Measurements from ENCODE around the gene MRPL45.
"Not testable (repeated sequence)": the region's sequence is repeated elsewhere in the genome, so short reads cannot be mapped to it uniquely, and the experiment has no call there.

DNA sequence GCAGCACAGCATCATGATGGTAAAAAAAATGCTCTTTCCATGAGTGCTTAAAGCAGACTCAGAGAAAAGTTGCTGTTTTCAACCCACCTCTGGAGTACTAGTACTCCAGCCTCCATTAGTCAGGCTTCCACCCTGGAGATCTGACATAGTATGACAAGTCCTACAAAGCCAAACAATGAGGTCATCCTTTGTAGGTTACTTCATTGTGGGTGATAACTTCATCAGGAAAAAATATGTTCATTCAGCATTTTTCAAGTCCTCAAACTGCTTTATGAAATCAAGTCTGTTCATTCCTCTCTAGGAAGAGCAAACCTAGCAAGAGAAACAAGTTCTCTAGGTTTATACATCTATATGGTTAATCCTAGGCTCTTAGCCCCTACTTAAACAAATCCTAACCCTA, 27.4 kb upstream of the MRPL45 start:
- not testable (repeated sequence) for TF ChIP-seq PTRF (tag; IDR thresholded peaks at IDR 0.05); ZNF324 (CRISPR knock-in tag; IDR thresholded peaks at IDR 0.05); NRF1 (conservative IDR thresholded peaks at IDR 0.05 in 1 of 2, IDR thresholded peaks at IDR 0.05 in 1 of 2); TEAD4 (IDR thresholded peaks at IDR 0.05; ENCODE audit: low read length); TEAD4 (CRISPR knock-in tag; IDR thresholded peaks at IDR 0.05; ENCODE audit: borderline replicate concordance); TBL1XR1 (IDR thresholded peaks at IDR 0.05; ENCODE audit: low read length in 2 of 2); ETV1 (tag; conservative IDR thresholded peaks at IDR 0.05; ENCODE audit: low read depth)
- TF ChIP-seq, protein P1, sequence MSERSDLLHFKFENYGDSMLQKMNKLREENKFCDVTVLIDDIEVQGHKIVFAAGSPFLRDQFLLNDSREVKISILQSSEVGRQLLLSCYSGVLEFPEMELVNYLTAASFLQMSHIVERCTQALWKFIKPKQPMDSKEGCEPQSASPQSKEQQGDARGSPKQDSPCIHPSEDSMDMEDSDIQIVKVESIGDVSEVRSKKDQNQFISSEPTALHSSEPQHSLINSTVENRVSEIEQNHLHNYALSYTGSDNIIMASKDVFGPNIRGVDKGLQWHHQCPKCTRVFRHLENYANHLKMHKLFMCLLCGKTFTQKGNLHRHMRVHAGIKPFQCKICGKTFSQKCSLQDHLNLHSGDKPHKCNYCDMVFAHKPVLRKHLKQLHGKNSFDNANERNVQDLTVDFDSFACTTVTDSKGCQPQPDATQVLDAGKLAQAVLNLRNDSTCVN (CRISPR knock-in tag; IDR thresholded peaks at IDR 0.05), result not testable (repeated sequence)
- TF ChIP-seq, protein P2, sequence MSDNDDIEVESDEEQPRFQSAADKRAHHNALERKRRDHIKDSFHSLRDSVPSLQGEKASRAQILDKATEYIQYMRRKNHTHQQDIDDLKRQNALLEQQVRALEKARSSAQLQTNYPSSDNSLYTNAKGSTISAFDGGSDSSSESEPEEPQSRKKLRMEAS (CRISPR knock-in tag; IDR thresholded peaks at IDR 0.05), result not testable (repeated sequence)
- TF ChIP-seq, protein P3, sequence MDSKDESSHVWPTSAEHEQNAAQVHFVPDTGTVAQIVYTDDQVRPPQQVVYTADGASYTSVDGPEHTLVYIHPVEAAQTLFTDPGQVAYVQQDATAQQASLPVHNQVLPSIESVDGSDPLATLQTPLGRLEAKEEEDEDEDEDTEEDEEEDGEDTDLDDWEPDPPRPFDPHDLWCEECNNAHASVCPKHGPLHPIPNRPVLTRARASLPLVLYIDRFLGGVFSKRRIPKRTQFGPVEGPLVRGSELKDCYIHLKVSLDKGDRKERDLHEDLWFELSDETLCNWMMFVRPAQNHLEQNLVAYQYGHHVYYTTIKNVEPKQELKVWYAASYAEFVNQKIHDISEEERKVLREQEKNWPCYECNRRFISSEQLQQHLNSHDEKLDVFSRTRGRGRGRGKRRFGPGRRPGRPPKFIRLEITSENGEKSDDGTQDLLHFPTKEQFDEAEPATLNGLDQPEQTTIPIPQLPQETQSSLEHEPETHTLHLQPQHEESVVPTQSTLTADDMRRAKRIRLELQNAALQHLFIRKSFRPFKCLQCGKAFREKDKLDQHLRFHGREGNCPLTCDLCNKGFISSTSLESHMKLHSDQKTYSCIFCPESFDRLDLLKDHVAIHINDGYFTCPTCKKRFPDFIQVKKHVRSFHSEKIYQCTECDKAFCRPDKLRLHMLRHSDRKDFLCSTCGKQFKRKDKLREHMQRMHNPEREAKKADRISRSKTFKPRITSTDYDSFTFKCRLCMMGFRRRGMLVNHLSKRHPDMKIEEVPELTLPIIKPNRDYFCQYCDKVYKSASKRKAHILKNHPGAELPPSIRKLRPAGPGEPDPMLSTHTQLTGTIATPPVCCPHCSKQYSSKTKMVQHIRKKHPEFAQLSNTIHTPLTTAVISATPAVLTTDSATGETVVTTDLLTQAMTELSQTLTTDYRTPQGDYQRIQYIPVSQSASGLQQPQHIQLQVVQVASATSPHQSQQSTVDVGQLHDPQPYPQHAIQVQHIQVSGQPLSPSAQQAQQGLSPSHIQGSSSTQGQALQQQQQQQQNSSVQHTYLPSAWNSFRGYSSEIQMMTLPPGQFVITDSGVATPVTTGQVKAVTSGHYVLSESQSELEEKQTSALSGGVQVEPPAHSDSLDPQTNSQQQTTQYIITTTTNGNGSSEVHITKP (IDR thresholded peaks at IDR 0.05; ENCODE audit: partially characterized antibody), result not testable (repeated sequence)
- TF ChIP-seq, protein P4, sequence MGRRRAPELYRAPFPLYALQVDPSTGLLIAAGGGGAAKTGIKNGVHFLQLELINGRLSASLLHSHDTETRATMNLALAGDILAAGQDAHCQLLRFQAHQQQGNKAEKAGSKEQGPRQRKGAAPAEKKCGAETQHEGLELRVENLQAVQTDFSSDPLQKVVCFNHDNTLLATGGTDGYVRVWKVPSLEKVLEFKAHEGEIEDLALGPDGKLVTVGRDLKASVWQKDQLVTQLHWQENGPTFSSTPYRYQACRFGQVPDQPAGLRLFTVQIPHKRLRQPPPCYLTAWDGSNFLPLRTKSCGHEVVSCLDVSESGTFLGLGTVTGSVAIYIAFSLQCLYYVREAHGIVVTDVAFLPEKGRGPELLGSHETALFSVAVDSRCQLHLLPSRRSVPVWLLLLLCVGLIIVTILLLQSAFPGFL (CRISPR knock-in tag; IDR thresholded peaks at IDR 0.05), result not testable (repeated sequence)

Measured in K562 (cell line).